Neural progenitor cell (in vitro differentiated cells): ENCODE results near the gene SFI1. TPM values are rescaled to one million over a fixed set of nuclear protein-coding genes. Genes with fewer than 3 reads are reported as not detected.
"Not testable (repeated sequence)": the region's sequence is repeated elsewhere in the genome, so short reads cannot be mapped to it uniquely, and the experiment has no call there.

ENCODE experiments used
- DNase-seq: peaks from one replicate; pipeline ENCODE4 v3.0.0-alpha.2; 2016; ENCODE audit warnings: low spot score
- H2AFZ ChIP-seq: fragments of 200-600 bp; sonication (generic); replicated peaks from 2 replicates; pipeline ENCODE4 v1.6.1; 2016; ENCODE audit warnings: antibody characterized with exemption
- H3F3A ChIP-seq: fragments of 200-600 bp; sonication (generic); 2 replicates; pipeline ENCODE4 v1.6.1; 2016; ENCODE audit warnings: antibody characterized with exemption, low read depth
- H3K27ac ChIP-seq: fragments of 200-600 bp; sonication (generic); 2 replicates; pipeline ENCODE4 v1.5.1; 2016; ENCODE audit warnings: mild to moderate bottlenecking
- H3K27me3 ChIP-seq: fragments of 200-600 bp; sonication (generic); 2 replicates; pipeline ENCODE4 v1.6.1; 2016; ENCODE audit warnings: mild to moderate bottlenecking, moderate library complexity
- H3K36me3 ChIP-seq: fragments of 200-600 bp; sonication (generic); 2 replicates; pipeline ENCODE4 v1.5.1; 2016
- H3K4me1 ChIP-seq: fragments of 200-600 bp; sonication (generic); 2 replicates; pipeline ENCODE4 v1.6.1; 2016; ENCODE audit warnings: mixed run types
- H3K4me2 ChIP-seq: fragments of 200-600 bp; sonication (generic); 2 replicates; pipeline ENCODE4 v1.6.1; 2016
- H3K4me3 ChIP-seq: fragments of 200-600 bp; sonication (generic); 2 replicates; pipeline ENCODE4 v1.5.1; 2016
- H3K79me2 ChIP-seq: fragments of 200-600 bp; sonication (generic); 2 replicates; pipeline ENCODE4 v1.6.1; 2016; ENCODE audit warnings: low read depth
- H3K9ac ChIP-seq: fragments of 200-600 bp; sonication (generic); 2 replicates; pipeline ENCODE4 v1.6.1; 2016
- H3K9me3 ChIP-seq: fragments of 200-600 bp; sonication (generic); 2 replicates; pipeline ENCODE4 v1.5.1; 2016; ENCODE audit warnings: low read depth
- H4K20me1 ChIP-seq: fragments of 200-600 bp; sonication (generic); 2 replicates; pipeline ENCODE4 v1.6.1; 2016; ENCODE audit warnings: low read depth
- H3K27ac Mint-ChIP-seq: 3 replicates; pipeline ENCODE4 v1.8.0; 2021; ENCODE audit warnings: mixed read lengths
- H3K27me3 Mint-ChIP-seq: 2 replicates; pipeline ENCODE4 v1.8.0; 2022; ENCODE audit warnings: low read depth, mild to moderate bottlenecking, inconsistent platforms, moderate library complexity, mixed read lengths; ENCODE audit not compliant: insufficient read depth
- H3K36me3 Mint-ChIP-seq: 3 replicates; pipeline ENCODE4 v1.8.0; 2021; ENCODE audit warnings: mixed read lengths
- H3K4me1 Mint-ChIP-seq: 3 replicates; pipeline ENCODE4 v1.8.0; 2021; ENCODE audit warnings: mixed read lengths
- H3K4me3 Mint-ChIP-seq: 3 replicates; pipeline ENCODE4 v1.8.0; 2021; ENCODE audit warnings: mild to moderate bottlenecking, moderate library complexity, mixed read lengths
- H3K9me3 Mint-ChIP-seq: 3 replicates; pipeline ENCODE4 v1.8.0; 2020; ENCODE audit warnings: mixed read lengths
- EZH2 ChIP-seq: fragments of 200-600 bp; sonication (generic); IDR thresholded peaks from 2 replicates; pipeline ENCODE4 v1.6.1; 2017; ENCODE audit warnings: antibody characterized with exemption, mild to moderate bottlenecking, moderate library complexity
- EZH2phosphoT487 ChIP-seq: fragments of 200-600 bp; sonication (generic); IDR thresholded peaks from 2 replicates; pipeline ENCODE4 v1.6.1; 2017; ENCODE audit warnings: antibody characterized with exemption
- total RNA-seq: library from RNA; depleted of rRNA; stranded (reverse); fragments of >200 nt; gene quantifications from 2 replicates; pipeline ENCODE4 v1.2.3, GENCODE V29; 2015; ENCODE audit warnings: low replicate concordance
- TF ChIP-seq, protein P1 (sequence below): fragments of 200-600 bp; sonication (generic); IDR thresholded peaks from 2 replicates; pipeline ENCODE4 v1.5.1; 2017; ENCODE audit warnings: antibody characterized with exemption, mild to moderate bottlenecking

SFI1 gene
- total RNA-seq, 1 donor from 2014 or later: 25.0 TPM

DNA sequence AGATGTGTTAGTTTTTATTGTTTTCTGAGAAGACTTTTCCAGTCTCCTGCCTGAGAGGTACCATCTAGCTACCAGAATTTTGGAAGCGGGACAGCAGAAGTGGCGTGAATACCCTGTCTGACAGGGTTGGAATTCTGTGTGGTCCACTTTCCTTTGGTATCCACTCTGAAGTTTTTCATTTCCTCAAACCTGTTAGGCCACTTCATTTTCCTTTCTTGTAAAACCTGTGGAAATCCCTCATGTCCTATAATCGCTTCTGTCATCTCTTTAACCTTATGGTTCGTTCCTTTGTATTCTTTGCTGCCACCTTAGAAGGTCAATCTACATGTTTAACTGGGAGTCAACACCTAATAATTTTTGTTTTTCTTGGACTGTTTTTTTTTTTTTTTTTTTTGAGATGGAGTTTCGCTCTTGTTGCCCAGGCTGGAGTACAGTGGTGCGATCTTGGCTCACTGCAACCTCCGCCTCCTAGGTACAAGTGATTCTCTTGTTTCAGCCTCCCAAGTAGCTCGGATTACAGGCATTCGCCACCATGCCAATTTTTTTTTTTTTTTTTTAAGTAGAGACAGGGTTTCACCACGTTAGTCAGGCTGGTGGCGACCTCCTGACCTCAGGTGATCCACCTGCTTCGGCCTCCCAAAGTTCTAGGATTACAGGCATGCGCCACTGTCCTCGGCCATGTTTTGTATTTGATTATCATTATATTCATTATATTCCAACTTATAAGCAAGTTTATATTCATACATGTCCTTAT is 7.1 kb downstream of the SFI1 start:
- Histone ChIP-seq H3K4me3 (no peak overlapping the region), H3F3A (no peaks in the 10 kb centered on the region), H3K27ac (no peak overlapping the region), H3K4me2 (no peak overlapping the region), H3K4me1 (no peaks in the 10 kb centered on the region), H2AFZ (no peak overlapping the region), H3K27me3 (no peaks in the 10 kb centered on the region), H3K9ac (no peak overlapping the region), H4K20me1 (no peaks in the 10 kb centered on the region), H3K79me2 (no peaks in the 10 kb centered on the region), H3K36me3 (no peaks in the 10 kb centered on the region), H3K9me3 (no peaks in the 10 kb centered on the region)
- Mint-ChIP-seq H3K36me3 (peaks cover 43% of the 10 kb centered on the region), H3K27me3 (peaks cover 2% of the 10 kb centered on the region), H3K4me3 (no peak overlapping the region), H3K4me1 (no peaks in the 10 kb centered on the region), H3K27ac (no peak overlapping the region), H3K9me3 (peaks cover 20% of the 10 kb centered on the region)
- TF ChIP-seq EZH2phosphoT487 (no peak), EZH2 (no peak)
- TF ChIP-seq, protein P1, sequence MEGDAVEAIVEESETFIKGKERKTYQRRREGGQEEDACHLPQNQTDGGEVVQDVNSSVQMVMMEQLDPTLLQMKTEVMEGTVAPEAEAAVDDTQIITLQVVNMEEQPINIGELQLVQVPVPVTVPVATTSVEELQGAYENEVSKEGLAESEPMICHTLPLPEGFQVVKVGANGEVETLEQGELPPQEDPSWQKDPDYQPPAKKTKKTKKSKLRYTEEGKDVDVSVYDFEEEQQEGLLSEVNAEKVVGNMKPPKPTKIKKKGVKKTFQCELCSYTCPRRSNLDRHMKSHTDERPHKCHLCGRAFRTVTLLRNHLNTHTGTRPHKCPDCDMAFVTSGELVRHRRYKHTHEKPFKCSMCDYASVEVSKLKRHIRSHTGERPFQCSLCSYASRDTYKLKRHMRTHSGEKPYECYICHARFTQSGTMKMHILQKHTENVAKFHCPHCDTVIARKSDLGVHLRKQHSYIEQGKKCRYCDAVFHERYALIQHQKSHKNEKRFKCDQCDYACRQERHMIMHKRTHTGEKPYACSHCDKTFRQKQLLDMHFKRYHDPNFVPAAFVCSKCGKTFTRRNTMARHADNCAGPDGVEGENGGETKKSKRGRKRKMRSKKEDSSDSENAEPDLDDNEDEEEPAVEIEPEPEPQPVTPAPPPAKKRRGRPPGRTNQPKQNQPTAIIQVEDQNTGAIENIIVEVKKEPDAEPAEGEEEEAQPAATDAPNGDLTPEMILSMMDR: no peak
- DNase-seq: no peak

DNA sequence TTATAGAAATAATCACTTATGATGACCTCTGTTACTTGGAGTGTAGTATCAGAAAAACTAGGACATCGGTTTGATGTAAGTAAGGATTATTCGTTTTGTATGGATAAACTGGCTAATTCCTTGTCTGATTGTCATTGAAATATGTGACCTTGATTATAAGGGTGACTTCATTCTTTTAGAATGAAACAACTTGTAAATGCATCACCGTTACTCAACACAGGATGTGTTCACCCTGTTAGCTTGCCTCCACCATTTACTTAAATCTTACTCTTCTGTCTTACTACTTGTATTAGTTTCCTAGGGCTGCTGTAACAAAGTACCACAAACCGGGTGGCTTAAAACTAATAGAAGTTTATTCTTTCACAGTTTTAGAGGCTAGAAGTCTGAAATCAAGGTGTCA is 7.9 kb downstream of the SFI1 start:
- Histone ChIP-seq H3K79me2 (no peaks in the 10 kb centered on the region), H4K20me1 (no peaks in the 10 kb centered on the region), H3K4me1 (no peaks in the 10 kb centered on the region), H3K9ac (no peak overlapping the region), H3K27me3 (no peaks in the 10 kb centered on the region), H3K4me3 (no peak overlapping the region), H3K27ac (no peak overlapping the region), H3F3A (no peaks in the 10 kb centered on the region), H3K4me2 (no peak overlapping the region), H3K36me3 (no peaks in the 10 kb centered on the region), H2AFZ (no peak overlapping the region), H3K9me3 (no peaks in the 10 kb centered on the region)
- Mint-ChIP-seq H3K4me1 (no peaks in the 10 kb centered on the region), H3K4me3 (no peak overlapping the region), H3K27me3 (peaks cover 2% of the 10 kb centered on the region), H3K36me3 (peaks cover 47% of the 10 kb centered on the region), H3K27ac (no peak overlapping the region), H3K9me3 (peaks cover 17% of the 10 kb centered on the region)
- TF ChIP-seq, protein P1: no peak
- no peak for TF ChIP-seq EZH2
- no peak for TF ChIP-seq EZH2phosphoT487
- no peak for DNase-seq

DNA sequence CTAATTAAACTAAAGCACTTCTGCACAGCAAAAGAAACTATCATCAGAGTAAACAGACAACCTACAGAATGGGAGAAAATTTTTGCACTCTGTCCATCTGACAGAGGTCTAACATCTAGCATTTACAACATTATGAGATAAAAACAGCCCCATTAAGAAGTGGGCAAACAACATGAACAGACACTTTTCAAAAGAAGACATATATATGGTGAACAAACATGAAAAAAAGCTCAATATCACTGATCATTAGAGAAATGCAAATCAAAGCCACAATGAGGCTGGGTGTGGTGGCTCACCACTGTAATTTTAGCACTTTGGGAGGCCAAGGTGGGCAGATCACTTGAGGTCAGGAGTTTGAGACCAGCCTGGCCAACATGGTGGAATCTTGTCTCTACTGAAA is 11.2 kb downstream of the SFI1 start:
- H3K4me1 Mint-ChIP-seq, H3K36me3 ChIP-seq, H3K4me3 Mint-ChIP-seq, H3K27ac ChIP-seq, H3K79me2 ChIP-seq, H2AFZ ChIP-seq, H3K27me3 ChIP-seq, H3K9ac ChIP-seq, H4K20me1 ChIP-seq, H3K4me1 ChIP-seq, H3K4me2 ChIP-seq, H3K4me3 ChIP-seq, H3K27ac Mint-ChIP-seq, H3F3A ChIP-seq, H3K27me3 Mint-ChIP-seq, DNase-seq, H3K9me3 ChIP-seq: not testable (repeated sequence)
- Mint-ChIP-seq H3K9me3 (peaks cover 12% of the 10 kb centered on the region), H3K36me3 (peaks cover 45% of the 10 kb centered on the region)

DNA sequence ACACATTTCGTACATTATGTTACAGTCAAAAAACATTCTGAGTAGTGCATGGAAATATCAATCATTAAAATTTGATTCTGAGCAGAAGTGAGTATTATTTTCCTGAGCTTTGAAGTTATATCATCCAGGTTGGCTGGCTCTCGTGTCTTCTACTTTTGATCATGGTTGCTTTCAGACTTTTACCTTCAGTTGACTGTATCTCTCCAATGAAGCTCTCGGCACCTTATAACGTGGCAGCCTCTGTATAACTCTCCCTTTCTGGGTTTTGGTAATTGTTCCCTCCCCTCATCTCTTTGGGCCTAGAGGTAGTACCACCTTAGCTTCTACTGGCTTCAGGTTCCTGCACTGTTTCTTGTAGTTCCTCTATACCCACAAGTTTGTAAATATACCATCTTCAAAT is 12.2 kb downstream of the SFI1 start:
- H3K27me3 Mint-ChIP-seq: no peaks in the 10 kb centered on the region
- Histone ChIP-seq H3K79me2 (no peaks in the 10 kb centered on the region), H3K27ac (no peak overlapping the region), H3K4me1 (no peaks in the 10 kb centered on the region), H3K9me3 (no peaks in the 10 kb centered on the region), H3K27me3 (no peaks in the 10 kb centered on the region), H3K4me2 (no peak overlapping the region), H2AFZ (no peak overlapping the region), H4K20me1 (no peaks in the 10 kb centered on the region), H3K9ac (no peak overlapping the region), H3K4me3 (no peak overlapping the region), H3F3A (no peaks in the 10 kb centered on the region), H3K36me3 (no peaks in the 10 kb centered on the region)
- TF ChIP-seq, protein P1: no peak
- H3K4me1 Mint-ChIP-seq: no peaks in the 10 kb centered on the region
- peaks cover 45% of the 10 kb centered on the region for H3K36me3 Mint-ChIP-seq
- no peak for DNase-seq
- H3K4me3 Mint-ChIP-seq: no peak overlapping the region
- H3K27ac Mint-ChIP-seq: no peak overlapping the region
- H3K9me3 Mint-ChIP-seq: peaks cover 12% of the 10 kb centered on the region
